Endothelial cell of umbilical vein (primary cell): ENCODE data around the gene SLC35F3. TPM values are rescaled to one million over a fixed set of nuclear protein-coding genes. Genes with fewer than 3 reads are reported as not detected.

Experiments
- BruUV-seq: library from RNA; stranded (reverse); fragments of 400-500 nt; replicated peaks from 2 replicates; lab custom pipeline; 2021; lab: Mats Ljungman, UMichigan
- CTCF ChIA-PET: fragments of 300-600, 350-600 bp; sonication (Branson Sonifier 250); formaldehyde crosslinking; loops from one replicate; lab custom pipeline; 2021; ENCODE audit warnings: antibody characterized with exemption, inconsistent platforms; lab: Charles Lee
- POLR2A ChIA-PET: fragments of 300-600, 350-600 bp; sonication (Branson Sonifier 250); formaldehyde crosslinking; loops from one replicate; lab custom pipeline; 2021; ENCODE audit warnings: antibody characterized with exemption, inconsistent platforms; lab: Charles Lee
- DNase-seq: peaks from one replicate; pipeline ENCODE4 v3.0.0-alpha.2; 2011; ENCODE audit warnings: low read depth, low spot score
- FAIRE-seq: peaks from 2 replicates; lab custom pipeline; 2011; peaks lifted over from hg19 to GRCh38; lab: Jason Lieb, UNC
- H2AFZ ChIP-seq: 2 replicates; pipeline ENCODE4 v1.6.0; 2012; ENCODE audit warnings: low read depth, low read length, control low read depth, inconsistent platforms
- H3K27ac ChIP-seq: 2 replicates; pipeline ENCODE4 v1.5.1; 2011; ENCODE audit warnings: low read depth, mild to moderate bottlenecking, control low read depth, low read length, moderate library complexity; ENCODE audit not compliant: insufficient read depth
- H3K27me3 ChIP-seq, 2 experiments: 2 replicates each; pipeline versions ENCODE4 v1.6.0 to v1.6.1; 2011; ENCODE audit warnings: low read length in 2 of 2, mixed read lengths in 1 of 2; ENCODE audit not compliant: control insufficient read depth in 2 of 2, insufficient read depth in 2 of 2
- H3K36me3 ChIP-seq, 2 experiments: 2 replicates in 1 of 2; 3 replicates in 1 of 2; pipeline ENCODE4 v1.5.1; 2011; ENCODE audit warnings: low read length in 2 of 2, mild to moderate bottlenecking in 1 of 2, moderate library complexity in 1 of 2; ENCODE audit not compliant: control insufficient read depth in 2 of 2, insufficient read depth in 2 of 2; ENCODE audit errors: extremely low read depth in 1 of 2
- H3K4me1 ChIP-seq: 3 replicates; pipeline ENCODE4 v1.5.1; 2011; ENCODE audit warnings: mild to moderate bottlenecking, low read length; ENCODE audit not compliant: control insufficient read depth, insufficient read depth; ENCODE audit errors: extremely low read depth
- H3K4me2 ChIP-seq: 2 replicates; pipeline ENCODE4 v1.6.1; 2011; ENCODE audit warnings: low read length, control low read depth, mixed read lengths; ENCODE audit not compliant: insufficient read depth
- H3K4me3 ChIP-seq, 3 experiments: fragments of 200-600 bp in 1 of 3; sonication (generic), shearing (Covaris generic) in 1 of 3; replicated peaks in 1 of 3; 2 replicates each; pipeline ENCODE4 v1.5.1; 2011 to 2016; ENCODE audit warnings: control low read depth in 3 of 3, low read length in 3 of 3, mild to moderate bottlenecking in 2 of 3, inconsistent platforms in 1 of 3, low read depth in 1 of 3, moderate library complexity in 1 of 3; ENCODE audit not compliant: insufficient read depth in 1 of 3
- H3K79me2 ChIP-seq: 2 replicates; pipeline ENCODE4 v1.6.0; 2012; ENCODE audit warnings: low read length, inconsistent platforms; ENCODE audit not compliant: control insufficient read depth, insufficient read depth
- H3K9ac ChIP-seq: replicated peaks from 2 replicates; pipeline ENCODE3; 2011; ENCODE audit warnings: low read length, control low read depth; ENCODE audit not compliant: insufficient read depth; ENCODE audit errors: extremely low read depth
- H3K9me1 ChIP-seq: replicated peaks from 3 replicates; pipeline ENCODE4 v1.6.0; 2011; ENCODE audit warnings: mild to moderate bottlenecking, low read length; ENCODE audit not compliant: control insufficient read depth, insufficient read depth; ENCODE audit errors: extremely low read depth
- H3K9me3 ChIP-seq: replicated peaks from 2 replicates; pipeline ENCODE4 v1.5.1; 2012; ENCODE audit warnings: low read length, inconsistent platforms; ENCODE audit not compliant: control insufficient read depth, insufficient read depth
- H4K20me1 ChIP-seq: replicated peaks from 2 replicates; pipeline ENCODE3; 2011; ENCODE audit warnings: mild to moderate bottlenecking, low read length; ENCODE audit not compliant: control insufficient read depth, insufficient read depth; ENCODE audit errors: extremely low read depth
- EZH2 ChIP-seq: IDR thresholded peaks from 2 replicates; pipeline ENCODE4 v1.6.1; 2012; ENCODE audit warnings: borderline replicate concordance, low read depth, mild to moderate bottlenecking, moderate library complexity, low read length, inconsistent platforms; ENCODE audit not compliant: severe bottlenecking
- FOS ChIP-seq: IDR thresholded peaks from 2 replicates; pipeline ENCODE4 v1.6.1; 2011; ENCODE audit warnings: mild to moderate bottlenecking, low read length, moderate library complexity, borderline replicate concordance; ENCODE audit not compliant: insufficient read depth
- GATA2 ChIP-seq: IDR thresholded peaks from 2 replicates; pipeline ENCODE4 v1.7.0; 2011; ENCODE audit warnings: low read depth, mild to moderate bottlenecking, moderate library complexity, mixed read lengths, low read length; ENCODE audit not compliant: insufficient read length, insufficient read depth
- JUN ChIP-seq: IDR thresholded peaks from 2 replicates; pipeline ENCODE4 v1.6.1; 2011; ENCODE audit warnings: borderline replicate concordance, low read depth; ENCODE audit not compliant: insufficient read length, insufficient read depth
- MAX ChIP-seq: IDR thresholded peaks from 2 replicates; pipeline ENCODE4 v1.6.1; 2011; ENCODE audit not compliant: insufficient read depth, insufficient read length
- MYC ChIP-seq: IDR thresholded peaks from one replicate; pipeline ENCODE4 v1.6.1; 2011; ENCODE audit warnings: mild to moderate bottlenecking, low read depth, low read length
- POLR2A ChIP-seq: IDR thresholded peaks from 2 replicates; pipeline ENCODE4 v1.6.1; 2012; ENCODE audit warnings: low read depth, mild to moderate bottlenecking, control low read depth, low read length
- POLR2AphosphoS5 ChIP-seq: IDR thresholded peaks from 2 replicates; pipeline ENCODE4 v1.6.1; 2012; ENCODE audit warnings: low read depth, mild to moderate bottlenecking, control low read depth, low read length, moderate library complexity; ENCODE audit not compliant: insufficient read depth
- dilution Hi-C: fragments of 300-500 bp; cut with MboI; formaldehyde crosslinking; loops from one replicate; pipeline ENCODE4 v1.15.0; 2019; ENCODE audit warnings: low sequenced_read_pairs; ENCODE audit not compliant: extremely low pct_ligation_motif_present
- intact Hi-C: fragments of 100-400 bp; cut with micrococcal nuclease; formaldehyde crosslinking; loops from one replicate; pipeline ENCODE4 v1.10.0; 2022
- polyA plus RNA-seq, 4 experiments: library from polyadenylated mRNA; depleted of rRNA in 3 of 4; stranded (reverse) in 3 of 4; unstranded in 1 of 4; fragments of >200 nt; gene quantifications; 2 replicates each; pipeline versions ENCODE4 v1.2.1 to v1.2.3, GENCODE V29; 2011 to 2012; ENCODE audit warnings: missing spikeins in 1 of 4
- total RNA-seq: library from RNA; stranded (reverse); gene quantifications from 2 replicates; pipeline ENCODE4 v1.2.3, GENCODE V29; 2021
- TF ChIP-seq, protein P1 (sequence below), 2 donors: IDR thresholded peaks; 1 replicate in 1 of 2; 2 replicates in 1 of 2; pipeline ENCODE4 v1.5.1; 2011; ENCODE audit warnings: low read length in 2 of 2, mild to moderate bottlenecking in 2 of 2, moderate library complexity in 2 of 2, control low read depth in 1 of 2, inconsistent platforms in 1 of 2, low read depth in 1 of 2; ENCODE audit not compliant: insufficient read depth in 1 of 2; ENCODE audit errors: extremely low read depth in 1 of 2

The SLC35F3 gene
- total and polyA plus RNA-seq, 2 donors (not counting 3 experiments of a cell fraction or from before 2014, with no cell fraction given): not detected

- TF ChIP-seq JUN (no peak), POLR2A (no peak), GATA2 (no peak), POLR2AphosphoS5 (no peak), FOS (no peak), MYC (no peak), MAX (no peak), EZH2 (no peak)
- TF ChIP-seq, protein P1, sequence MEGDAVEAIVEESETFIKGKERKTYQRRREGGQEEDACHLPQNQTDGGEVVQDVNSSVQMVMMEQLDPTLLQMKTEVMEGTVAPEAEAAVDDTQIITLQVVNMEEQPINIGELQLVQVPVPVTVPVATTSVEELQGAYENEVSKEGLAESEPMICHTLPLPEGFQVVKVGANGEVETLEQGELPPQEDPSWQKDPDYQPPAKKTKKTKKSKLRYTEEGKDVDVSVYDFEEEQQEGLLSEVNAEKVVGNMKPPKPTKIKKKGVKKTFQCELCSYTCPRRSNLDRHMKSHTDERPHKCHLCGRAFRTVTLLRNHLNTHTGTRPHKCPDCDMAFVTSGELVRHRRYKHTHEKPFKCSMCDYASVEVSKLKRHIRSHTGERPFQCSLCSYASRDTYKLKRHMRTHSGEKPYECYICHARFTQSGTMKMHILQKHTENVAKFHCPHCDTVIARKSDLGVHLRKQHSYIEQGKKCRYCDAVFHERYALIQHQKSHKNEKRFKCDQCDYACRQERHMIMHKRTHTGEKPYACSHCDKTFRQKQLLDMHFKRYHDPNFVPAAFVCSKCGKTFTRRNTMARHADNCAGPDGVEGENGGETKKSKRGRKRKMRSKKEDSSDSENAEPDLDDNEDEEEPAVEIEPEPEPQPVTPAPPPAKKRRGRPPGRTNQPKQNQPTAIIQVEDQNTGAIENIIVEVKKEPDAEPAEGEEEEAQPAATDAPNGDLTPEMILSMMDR (IDR thresholded peaks at IDR 0.05; ENCODE audit: extremely low read depth in 1 of 2, insufficient read depth in 1 of 2, low read depth in 1 of 2, low read length in 2 of 2): no peak
- FAIRE-seq (no peak), DNase-seq (no peak)
- no peak overlapping the region for H3K4me2 ChIP-seq
- H3K27ac ChIP-seq: no peak overlapping the region
- dilution Hi-C loops (no loop called here), intact Hi-C loops (no loop called here)
- no peak overlapping the region for H3K4me3 ChIP-seq
- ChIA-PET POLR2A (no interaction called here), CTCF (interaction anchor here (1.9 kb wide), 1 partner anchor 94 kb away, joined by 4 read pairs; no protein-coding TSS in a partner anchor)
- no peaks in the 10 kb centered on the region for H3K79me2 ChIP-seq
- no peaks in the 10 kb centered on the region for H4K20me1 ChIP-seq
- no peaks in the 10 kb centered on the region for H3K9me3 ChIP-seq
- no peak overlapping the region for H2AFZ ChIP-seq
- no TSS peak for BruUV-seq
- H3K36me3 ChIP-seq: no peaks in the 10 kb centered on the region
- H3K4me1 ChIP-seq: no peaks in the 10 kb centered on the region
- H3K9ac ChIP-seq: no peak overlapping the region
- H3K9me1 ChIP-seq: no peaks in the 10 kb centered on the region
- H3K27me3 ChIP-seq: peaks cover 19 to 26% of the 10 kb centered on the region in 2 experiments
These were observed 311.7 kb downstream of the SLC35F3 start for GRCh38 chr1:234216116-234216703.
